Smooth muscle cell of trachea (primary cell): ENCODE data around the gene TOMM5. TPM values are rescaled to one million over a fixed set of nuclear protein-coding genes. Genes with fewer than 3 reads are reported as not detected.

Source experiments
- total RNA-seq: library from RNA; depleted of rRNA; stranded (reverse); fragments of >200 nt; gene quantifications from 2 replicates; pipeline ENCODE4 v1.2.1, GENCODE V29; 2014

The TOMM5 gene
- total RNA-seq, result 129 and 149 TPM in 2 replicates

DNA sequence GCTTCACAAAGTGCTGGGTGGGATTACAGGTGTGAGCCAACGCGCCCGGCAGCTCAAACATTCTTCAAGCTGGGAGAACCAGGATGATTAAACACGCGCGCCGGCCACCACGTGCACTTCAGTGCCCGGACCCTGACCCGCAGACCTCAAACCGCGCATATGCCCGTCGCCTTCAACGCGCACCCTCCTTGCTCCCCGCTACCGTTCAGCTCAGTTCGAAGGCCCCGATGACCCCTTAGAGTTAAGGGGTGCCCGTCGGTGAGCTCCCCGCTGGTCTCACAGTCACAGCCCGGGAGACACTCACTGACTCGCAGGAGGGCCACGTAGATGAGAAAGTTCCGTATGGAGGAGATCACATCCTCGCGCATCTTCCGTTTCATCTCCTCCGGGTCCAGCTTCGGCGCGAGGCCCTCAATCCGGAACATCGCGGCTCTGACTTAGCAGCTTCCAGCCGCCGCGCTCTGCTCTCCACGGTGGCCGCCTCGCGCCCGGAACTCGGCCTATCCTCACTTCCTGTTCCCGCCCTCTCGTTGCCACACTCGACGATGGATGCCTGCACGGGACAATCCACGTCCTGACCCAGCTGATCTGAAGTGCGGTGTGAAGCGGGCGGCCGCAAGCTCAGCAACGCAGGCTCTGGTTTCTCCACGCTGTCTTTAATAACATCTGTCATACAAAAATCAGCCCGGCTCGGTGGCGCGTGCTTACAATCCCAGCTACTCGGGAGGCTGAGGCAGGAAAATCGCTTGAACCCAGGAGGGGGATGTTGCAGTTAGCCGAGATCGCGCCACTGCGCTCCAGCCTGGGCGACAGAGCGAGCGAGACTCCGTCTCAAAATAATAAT lies at the start of gene TOMM5:
Gene TOMM5 (minus strand): TSS at position 490 of the 844 bp plus-strand sequence. CDS start 65 bp downstream, at position 425.

DNA sequence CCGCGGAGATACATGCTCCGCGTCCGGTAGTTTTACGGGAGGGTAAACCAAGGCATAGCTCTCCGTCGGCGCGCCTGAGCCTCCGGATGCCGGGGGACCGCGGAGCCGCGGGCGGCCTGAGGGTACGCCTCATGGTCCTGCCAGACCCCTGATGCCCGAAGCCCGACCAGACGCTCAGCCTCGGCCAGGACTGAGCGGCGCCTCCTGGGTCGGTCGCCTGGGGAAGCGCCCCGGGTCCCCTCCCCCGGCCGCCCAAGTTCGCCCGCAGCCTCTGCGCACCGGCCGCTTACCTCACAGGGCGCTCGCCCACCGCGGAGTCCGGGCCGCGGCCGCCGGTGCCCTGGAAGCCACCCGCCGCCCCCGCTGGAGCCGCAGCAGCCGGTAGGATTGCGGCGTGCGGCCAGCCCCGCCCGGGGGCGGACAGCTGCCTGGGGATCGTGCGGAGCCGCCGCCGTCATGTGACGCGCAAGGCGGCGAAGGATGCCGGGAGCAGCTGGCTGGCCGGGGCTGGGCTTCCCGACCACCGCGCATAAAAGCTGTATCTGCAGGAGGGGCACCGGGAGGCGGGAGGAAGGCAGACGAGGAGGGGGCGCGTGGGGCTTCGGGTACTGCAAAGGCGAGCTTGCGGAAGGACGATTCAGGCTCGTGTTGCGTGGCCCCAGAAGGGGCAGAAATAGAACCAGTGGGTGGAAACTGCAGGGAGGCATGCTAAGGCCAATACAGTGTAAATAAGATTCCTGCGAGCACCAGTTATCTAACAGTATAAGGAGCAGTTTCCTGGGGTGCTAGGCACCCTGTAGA lies 16.3 kb downstream of the TOMM5 start, which contains the start of gene FBXO10:
Gene FBXO10 (minus strand): TSS at position 460 of the 801 bp plus-strand sequence. CDS start 34,612 bp downstream, outside the sequence.

Other genes starting within 250 kb of the TOMM5 start
- gene GRHPR, start 169.9 kb downstream of the TOMM5 start, total RNA-seq, result 107 and 139 TPM in 2 replicates
- 5.5 and 6.7 TPM in 2 replicates for gene ZBTB5, start 127.1 kb downstream of the TOMM5 start, total RNA-seq
- 37.4 and 41.3 TPM in 2 replicates for gene POLR1E, start 106.6 kb downstream of the TOMM5 start, total RNA-seq
- gene FBXO10, start 16.2 kb downstream of the TOMM5 start, total RNA-seq, result 9.9 and 23.0 TPM in 2 replicates
- gene FRMPD1, start 58.4 kb upstream of the TOMM5 start, total RNA-seq, result not detected in 2 replicates
- 4.1 and 6.4 TPM in 2 replicates for gene TRMT10B, start 161.2 kb upstream of the TOMM5 start, total RNA-seq
- 31.3 and 33.4 TPM in 2 replicates for gene EXOSC3, start 192.5 kb upstream of the TOMM5 start, total RNA-seq
- gene DCAF10, start 208.2 kb upstream of the TOMM5 start, total RNA-seq, result 31.3 and 45.5 TPM in 2 replicates